WTC11 (cell line): ENCODE results near the gene BDKRB2. TPM values are rescaled to one million over a fixed set of nuclear protein-coding genes. Genes with fewer than 3 reads are reported as not detected.

Source experiments
- ATAC-seq: fragments of 200-7000 bp; cut with Tn5 transposase; 2 replicates; pipeline ENCODE4 v1.10.0; 2021; ENCODE audit warnings: mild to moderate bottlenecking, moderate library complexity
- CTCF ChIA-PET: fragments of 300-600 bp; sonication (Branson Sonifier 250); formaldehyde crosslinking; loops from one replicate; lab custom pipeline; 2021; ENCODE audit warnings: antibody characterized with exemption; lab: Charles Lee
- POLR2A ChIA-PET: fragments of 350-600 bp; sonication (Branson Sonifier 250); formaldehyde crosslinking; loops from one replicate; lab custom pipeline; 2021; ENCODE audit warnings: antibody characterized with exemption; lab: Charles Lee
- DNase-seq: peaks from one replicate; pipeline ENCODE4 v3.0.0; 2021; ENCODE audit warnings: low spot score
- H3K27ac Mint-ChIP-seq: 2 replicates; pipeline ENCODE4 v1.8.0; 2021; ENCODE audit warnings: mixed read lengths
- H3K27me3 Mint-ChIP-seq: 2 replicates; pipeline ENCODE4 v1.8.0; 2021; ENCODE audit warnings: low read depth, mild to moderate bottlenecking, moderate library complexity, mixed read lengths
- H3K36me3 Mint-ChIP-seq: 2 replicates; pipeline ENCODE4 v1.8.0; 2021; ENCODE audit warnings: mixed read lengths
- H3K4me1 Mint-ChIP-seq: 2 replicates; pipeline ENCODE4 v1.8.0; 2022; ENCODE audit warnings: mixed read lengths
- H3K4me3 Mint-ChIP-seq: 2 replicates; pipeline ENCODE4 v1.8.0; 2021; ENCODE audit warnings: mild to moderate bottlenecking, moderate library complexity, mixed read lengths
- H3K9me3 Mint-ChIP-seq: 2 replicates; pipeline ENCODE4 v1.8.0; 2021; ENCODE audit warnings: mixed read lengths
- ARID4B ChIP-seq: sonication (generic); formaldehyde crosslinking; IDR thresholded peaks from 2 replicates; pipeline ENCODE4 v1.8.0; 2023; ENCODE audit warnings: missing genetic modification reagents, mild to moderate bottlenecking, borderline replicate concordance
- E2F4 ChIP-seq: sonication (generic); formaldehyde crosslinking; IDR thresholded peaks from 2 replicates; pipeline ENCODE4 v1.8.1; 2022; ENCODE audit warnings: low read depth, mild to moderate bottlenecking, moderate library complexity, missing genetic modification reagents, borderline replicate concordance
- JUN ChIP-seq: sonication (generic); formaldehyde crosslinking; IDR thresholded peaks from 2 replicates; pipeline ENCODE4 v1.8.0; 2023; ENCODE audit warnings: mild to moderate bottlenecking, missing genetic modification reagents
- KAT7 ChIP-seq: sonication (generic); formaldehyde crosslinking; IDR thresholded peaks from 2 replicates; pipeline ENCODE4 v1.8.1; 2023; ENCODE audit warnings: missing genetic modification reagents, mild to moderate bottlenecking, borderline replicate concordance
- SOX15 ChIP-seq: fragments of 250-450 bp; sonication (Bioruptor Pico); IDR thresholded peaks from 2 replicates; pipeline ENCODE4 v1.9.0; 2021; ENCODE audit warnings: mild to moderate bottlenecking
- STAT6 ChIP-seq: sonication (generic); formaldehyde crosslinking; conservative IDR thresholded peaks from 2 replicates; pipeline ENCODE4 v1.8.1; 2023; ENCODE audit warnings: mild to moderate bottlenecking, low read depth, missing genetic modification reagents, moderate library complexity
- USF2 ChIP-seq: sonication (generic); formaldehyde crosslinking; IDR thresholded peaks from 2 replicates; pipeline ENCODE4 v1.8.1; 2023; ENCODE audit warnings: mild to moderate bottlenecking, missing genetic modification reagents, moderate library complexity
- ZNF138 ChIP-seq: sonication (generic); formaldehyde crosslinking; conservative IDR thresholded peaks from 2 replicates; pipeline ENCODE4 v1.8.1; 2022; ENCODE audit warnings: mild to moderate bottlenecking, moderate library complexity, missing genetic modification reagents
- ZNF232 ChIP-seq: sonication (generic); formaldehyde crosslinking; IDR thresholded peaks from 2 replicates; pipeline ENCODE4 v1.8.0; 2022; ENCODE audit warnings: mild to moderate bottlenecking, missing genetic modification reagents
- ZNF317 ChIP-seq: sonication (generic); formaldehyde crosslinking; IDR thresholded peaks from 2 replicates; pipeline ENCODE4 v1.8.1; 2023; ENCODE audit warnings: low read depth, mild to moderate bottlenecking, moderate library complexity, missing genetic modification reagents, borderline replicate concordance
- total RNA-seq: library from RNA; stranded (reverse); gene quantifications from 3 replicates; pipeline ENCODE4 v1.2.3, GENCODE V29; 2021
- TF ChIP-seq, protein P1 (sequence below): fragments of 200-600 bp; IDR thresholded peaks from 2 replicates; pipeline ENCODE4 v1.8.0; 2022; ENCODE audit warnings: antibody characterized with exemption
- TF ChIP-seq, protein P2 (sequence below): fragments of 250-450 bp; sonication (Bioruptor Pico); IDR thresholded peaks from 2 replicates; pipeline ENCODE4 v1.9.0; 2021; ENCODE audit warnings: mild to moderate bottlenecking
- TF ChIP-seq, protein P3 (sequence below): sonication (generic); formaldehyde crosslinking; IDR thresholded peaks from 2 replicates; pipeline ENCODE4 v1.8.1; 2023; ENCODE audit warnings: mild to moderate bottlenecking, missing genetic modification reagents
- TF ChIP-seq, protein P4 (sequence below): fragments of 250-450 bp; sonication (Bioruptor Pico); IDR thresholded peaks from 2 replicates; pipeline ENCODE4 v1.9.0; 2021; ENCODE audit warnings: moderate library complexity, mild to moderate bottlenecking, inconsistent platforms, borderline replicate concordance
- TF ChIP-seq, protein P5 (sequence below): sonication (generic); formaldehyde crosslinking; IDR thresholded peaks from 2 replicates; pipeline ENCODE4 v1.8.0; 2022; ENCODE audit warnings: mild to moderate bottlenecking, missing genetic modification reagents

The BDKRB2 gene
- total RNA-seq, 1 experiment from 2014 or later = 0.17 TPM

DNA sequence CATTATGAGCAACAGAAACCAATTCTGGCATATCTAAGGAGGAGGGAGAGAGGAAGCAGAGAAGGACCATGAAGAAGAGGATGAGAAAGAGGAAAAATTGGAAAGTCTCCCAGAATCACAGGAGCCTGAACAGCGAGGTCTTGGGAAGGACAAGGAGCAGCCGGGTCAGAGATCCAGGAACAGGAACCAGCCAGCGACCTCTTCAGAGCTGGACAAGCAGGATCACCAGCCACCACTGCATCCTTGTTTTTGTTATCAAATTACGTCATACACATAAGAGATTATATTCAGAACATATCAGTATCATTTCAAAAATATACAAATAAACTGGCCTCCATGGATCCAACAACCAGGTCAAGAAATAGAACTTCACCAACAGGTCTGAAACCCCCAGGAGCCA, 22.1 kb upstream of the BDKRB2 start (continued):
- TF ChIP-seq STAT6 (CRISPR knock-in tag) = no peak
- TF ChIP-seq, protein P1, sequence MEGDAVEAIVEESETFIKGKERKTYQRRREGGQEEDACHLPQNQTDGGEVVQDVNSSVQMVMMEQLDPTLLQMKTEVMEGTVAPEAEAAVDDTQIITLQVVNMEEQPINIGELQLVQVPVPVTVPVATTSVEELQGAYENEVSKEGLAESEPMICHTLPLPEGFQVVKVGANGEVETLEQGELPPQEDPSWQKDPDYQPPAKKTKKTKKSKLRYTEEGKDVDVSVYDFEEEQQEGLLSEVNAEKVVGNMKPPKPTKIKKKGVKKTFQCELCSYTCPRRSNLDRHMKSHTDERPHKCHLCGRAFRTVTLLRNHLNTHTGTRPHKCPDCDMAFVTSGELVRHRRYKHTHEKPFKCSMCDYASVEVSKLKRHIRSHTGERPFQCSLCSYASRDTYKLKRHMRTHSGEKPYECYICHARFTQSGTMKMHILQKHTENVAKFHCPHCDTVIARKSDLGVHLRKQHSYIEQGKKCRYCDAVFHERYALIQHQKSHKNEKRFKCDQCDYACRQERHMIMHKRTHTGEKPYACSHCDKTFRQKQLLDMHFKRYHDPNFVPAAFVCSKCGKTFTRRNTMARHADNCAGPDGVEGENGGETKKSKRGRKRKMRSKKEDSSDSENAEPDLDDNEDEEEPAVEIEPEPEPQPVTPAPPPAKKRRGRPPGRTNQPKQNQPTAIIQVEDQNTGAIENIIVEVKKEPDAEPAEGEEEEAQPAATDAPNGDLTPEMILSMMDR = no peak
- TF ChIP-seq, protein P2, sequence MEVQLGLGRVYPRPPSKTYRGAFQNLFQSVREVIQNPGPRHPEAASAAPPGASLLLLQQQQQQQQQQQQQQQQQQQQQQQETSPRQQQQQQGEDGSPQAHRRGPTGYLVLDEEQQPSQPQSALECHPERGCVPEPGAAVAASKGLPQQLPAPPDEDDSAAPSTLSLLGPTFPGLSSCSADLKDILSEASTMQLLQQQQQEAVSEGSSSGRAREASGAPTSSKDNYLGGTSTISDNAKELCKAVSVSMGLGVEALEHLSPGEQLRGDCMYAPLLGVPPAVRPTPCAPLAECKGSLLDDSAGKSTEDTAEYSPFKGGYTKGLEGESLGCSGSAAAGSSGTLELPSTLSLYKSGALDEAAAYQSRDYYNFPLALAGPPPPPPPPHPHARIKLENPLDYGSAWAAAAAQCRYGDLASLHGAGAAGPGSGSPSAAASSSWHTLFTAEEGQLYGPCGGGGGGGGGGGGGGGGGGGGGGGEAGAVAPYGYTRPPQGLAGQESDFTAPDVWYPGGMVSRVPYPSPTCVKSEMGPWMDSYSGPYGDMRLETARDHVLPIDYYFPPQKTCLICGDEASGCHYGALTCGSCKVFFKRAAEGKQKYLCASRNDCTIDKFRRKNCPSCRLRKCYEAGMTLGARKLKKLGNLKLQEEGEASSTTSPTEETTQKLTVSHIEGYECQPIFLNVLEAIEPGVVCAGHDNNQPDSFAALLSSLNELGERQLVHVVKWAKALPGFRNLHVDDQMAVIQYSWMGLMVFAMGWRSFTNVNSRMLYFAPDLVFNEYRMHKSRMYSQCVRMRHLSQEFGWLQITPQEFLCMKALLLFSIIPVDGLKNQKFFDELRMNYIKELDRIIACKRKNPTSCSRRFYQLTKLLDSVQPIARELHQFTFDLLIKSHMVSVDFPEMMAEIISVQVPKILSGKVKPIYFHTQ (CRISPR knock-in tag) = no peak
- no peak for TF ChIP-seq E2F4 (CRISPR knock-in tag)
- no peak for TF ChIP-seq ZNF317
- no peak for TF ChIP-seq SOX15 (CRISPR knock-in tag)
- no peak for TF ChIP-seq USF2 (CRISPR knock-in tag)
- TF ChIP-seq, protein P3, sequence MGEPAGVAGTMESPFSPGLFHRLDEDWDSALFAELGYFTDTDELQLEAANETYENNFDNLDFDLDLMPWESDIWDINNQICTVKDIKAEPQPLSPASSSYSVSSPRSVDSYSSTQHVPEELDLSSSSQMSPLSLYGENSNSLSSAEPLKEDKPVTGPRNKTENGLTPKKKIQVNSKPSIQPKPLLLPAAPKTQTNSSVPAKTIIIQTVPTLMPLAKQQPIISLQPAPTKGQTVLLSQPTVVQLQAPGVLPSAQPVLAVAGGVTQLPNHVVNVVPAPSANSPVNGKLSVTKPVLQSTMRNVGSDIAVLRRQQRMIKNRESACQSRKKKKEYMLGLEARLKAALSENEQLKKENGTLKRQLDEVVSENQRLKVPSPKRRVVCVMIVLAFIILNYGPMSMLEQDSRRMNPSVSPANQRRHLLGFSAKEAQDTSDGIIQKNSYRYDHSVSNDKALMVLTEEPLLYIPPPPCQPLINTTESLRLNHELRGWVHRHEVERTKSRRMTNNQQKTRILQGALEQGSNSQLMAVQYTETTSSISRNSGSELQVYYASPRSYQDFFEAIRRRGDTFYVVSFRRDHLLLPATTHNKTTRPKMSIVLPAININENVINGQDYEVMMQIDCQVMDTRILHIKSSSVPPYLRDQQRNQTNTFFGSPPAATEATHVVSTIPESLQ (CRISPR knock-in tag) = no peak
- TF ChIP-seq, protein P4, sequence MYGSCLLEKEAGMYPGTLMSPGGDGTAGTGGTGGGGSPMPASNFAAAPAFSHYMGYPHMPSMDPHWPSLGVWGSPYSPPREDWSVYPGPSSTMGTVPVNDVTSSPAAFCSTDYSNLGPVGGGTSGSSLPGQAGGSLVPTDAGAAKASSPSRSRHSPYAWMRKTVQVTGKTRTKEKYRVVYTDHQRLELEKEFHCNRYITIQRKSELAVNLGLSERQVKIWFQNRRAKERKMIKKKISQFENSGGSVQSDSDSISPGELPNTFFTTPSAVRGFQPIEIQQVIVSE (CRISPR knock-in tag) = no peak
- no peak for TF ChIP-seq ZNF138
- TF ChIP-seq, protein P5, sequence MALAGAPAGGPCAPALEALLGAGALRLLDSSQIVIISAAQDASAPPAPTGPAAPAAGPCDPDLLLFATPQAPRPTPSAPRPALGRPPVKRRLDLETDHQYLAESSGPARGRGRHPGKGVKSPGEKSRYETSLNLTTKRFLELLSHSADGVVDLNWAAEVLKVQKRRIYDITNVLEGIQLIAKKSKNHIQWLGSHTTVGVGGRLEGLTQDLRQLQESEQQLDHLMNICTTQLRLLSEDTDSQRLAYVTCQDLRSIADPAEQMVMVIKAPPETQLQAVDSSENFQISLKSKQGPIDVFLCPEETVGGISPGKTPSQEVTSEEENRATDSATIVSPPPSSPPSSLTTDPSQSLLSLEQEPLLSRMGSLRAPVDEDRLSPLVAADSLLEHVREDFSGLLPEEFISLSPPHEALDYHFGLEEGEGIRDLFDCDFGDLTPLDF (CRISPR knock-in tag) = no peak

- Mint-ChIP-seq H3K36me3 (no peaks in the 10 kb centered on the region), H3K4me1 (peaks cover 3% of the 10 kb centered on the region), H3K27me3 (no peaks in the 10 kb centered on the region), H3K9me3 (peaks cover 6% of the 10 kb centered on the region), H3K4me3 (no peak overlapping the region), H3K27ac (no peak overlapping the region)
- POLR2A ChIA-PET = no interaction called here
- ATAC-seq (no peak), DNase-seq (no peak)
- CTCF ChIA-PET = no interaction called here
- no peak for TF ChIP-seq JUN (CRISPR knock-in tag)
- TF ChIP-seq ARID4B (CRISPR knock-in tag) = no peak
- TF ChIP-seq ZNF232 = no peak
- TF ChIP-seq KAT7 (CRISPR knock-in tag) = no peak
- TF ChIP-seq, protein P3 (CRISPR knock-in tag) = no peak
- no peak for TF ChIP-seq ZNF138
Observed at GRCh38 chr14:96184737-96185136, 19.9 kb upstream of the BDKRB2 start.
